Loucy (cell line): Measurements from ENCODE around the gene PERCC1.

Experiments
- CTCF ChIP-seq: fragments of 200-600 bp; sonication (generic); conservative IDR thresholded peaks from 2 replicates; pipeline ENCODE4 v1.5.1; 2014; ENCODE audit warnings: mild to moderate bottlenecking, antibody characterized with exemption, low read length
- EZH2phosphoT487 ChIP-seq: fragments of 200-600 bp; IDR thresholded peaks from 2 replicates; pipeline ENCODE4 v1.6.1; 2018; ENCODE audit warnings: antibody characterized with exemption, mild to moderate bottlenecking, moderate library complexity, borderline replicate concordance

GRCh38 chr16:1427473-1428461 is 3.1 kb upstream of the PERCC1 start:
- no peak for TF ChIP-seq CTCF
- TF ChIP-seq EZH2phosphoT487 = no peak
